Psoas muscle (tissue), 8 donors: ENCODE results near the gene PRR5L. TPM values are rescaled to one million over a fixed set of nuclear protein-coding genes. Genes with fewer than 3 reads are reported as not detected.
A peak's percentile ranks its signal among the peaks of the same experiment; 100 is the strongest.

ENCODE experiments used
- ATAC-seq, 4 donors: fragments of 200-7000 bp; cut with Tn5 transposase; one replicate each; pipeline ENCODE4 v1.9.1; 2020; ENCODE audit warnings: moderate library complexity in 3 of 4, mild to moderate bottlenecking in 2 of 4
- DNase-seq, 2 donors: peaks; one replicate each; pipeline ENCODE4 v3.0.0-alpha.2; 2020
- H3K27ac ChIP-seq: fragments of 200-600 bp; one replicate; pipeline ENCODE4 v1.8.0; 2022
- H3K27me3 ChIP-seq, 3 donors: fragments of 200-600 bp in 1 of 3; one replicate each; pipeline versions ENCODE4 v1.6.1 to v1.8.0; 2013 to 2022; ENCODE audit warnings: low read length in 2 of 3, mild to moderate bottlenecking in 2 of 3, moderate library complexity in 1 of 3; ENCODE audit not compliant: insufficient read depth in 3 of 3
- H3K36me3 ChIP-seq, 2 donors: fragments of 200-600 bp in 1 of 2; one replicate each; pipeline versions ENCODE4 v1.6.1 to v1.8.0; 2013 to 2022; ENCODE audit warnings: low read depth in 1 of 2, mild to moderate bottlenecking in 1 of 2, moderate library complexity in 1 of 2; ENCODE audit not compliant: insufficient read depth in 1 of 2
- H3K4me1 ChIP-seq: fragments of 200-600 bp; one replicate; pipeline ENCODE4 v1.8.0; 2022
- H3K4me3 ChIP-seq: fragments of 200-600 bp; one replicate; pipeline ENCODE4 v1.8.0; 2022; ENCODE audit warnings: mild to moderate bottlenecking
- H3K9me3 ChIP-seq: fragments of 200-600 bp; one replicate; pipeline ENCODE4 v1.8.0; 2022
- WGBS, 3 donors: extraction: QIAGEN DNeasy Blood & Tissue Kit; methylation state at CpG; one replicate each; pipeline versions ENCODE4 v1.1.6 to v1.1.7; 2013; 5-methylcytosine and 5-hydroxymethylcytosine counted together
- intact Hi-C, 2 donors: fragments of 100-400 bp; cut with DNase I; formaldehyde crosslinking; loops; one replicate each; pipeline versions ENCODE4 v1.11.0 to v1.14.2; 2022
- polyA plus RNA-seq, 3 donors: library from polyadenylated mRNA; stranded (reverse); fragments of 200-250 nt; gene quantifications; one replicate each; pipeline ENCODE4 v1.2.3, GENCODE V29; 2013
- total RNA-seq, 4 donors: library from RNA; stranded (reverse); fragmentation: NEBNext Ultra II Directional in 2 of 4; extraction: Animal tissue kit (Norgen Biotek cat#: 25700) in 2 of 4; gene quantifications; one replicate each; pipeline versions ENCODE4 v1.2.1 to v1.2.4, GENCODE V29; 2021 to 2023
- TF ChIP-seq, protein P1 (sequence below): fragments of 200-600 bp; IDR thresholded peaks from one replicate; pipeline ENCODE4 v1.8.0; 2022; ENCODE audit warnings: antibody characterized with exemption
- donor health status: healthy with polysubstance abuse.
- donor health status: DM: no; HTN: no; CAD: no; lungs with moderate emphysema.
- donor health status: Bipolar disorder and iron deficiency.
- donor health status: healthy.
- donor health status: DM: yes; HTN: yes; CAD: no.
- donor health status: DM: no; HTN: no; CAD: no.
- donor health status: DM: no; HTN: no; CAD: no.
- donor health status: DM: yes; HTN: yes; CAD: no.

PRR5L gene
- total and polyA plus RNA-seq, 7 donors = 0.39 to 2.5 (median 0.86) TPM

- H3K4me1 ChIP-seq = no peaks in the 10 kb centered on the region
- H3K27ac ChIP-seq = no peak overlapping the region
- peaks cover 9% of the 10 kb centered on the region for H3K9me3 ChIP-seq
- no peak for DNase-seq
- TF ChIP-seq, protein P1, sequence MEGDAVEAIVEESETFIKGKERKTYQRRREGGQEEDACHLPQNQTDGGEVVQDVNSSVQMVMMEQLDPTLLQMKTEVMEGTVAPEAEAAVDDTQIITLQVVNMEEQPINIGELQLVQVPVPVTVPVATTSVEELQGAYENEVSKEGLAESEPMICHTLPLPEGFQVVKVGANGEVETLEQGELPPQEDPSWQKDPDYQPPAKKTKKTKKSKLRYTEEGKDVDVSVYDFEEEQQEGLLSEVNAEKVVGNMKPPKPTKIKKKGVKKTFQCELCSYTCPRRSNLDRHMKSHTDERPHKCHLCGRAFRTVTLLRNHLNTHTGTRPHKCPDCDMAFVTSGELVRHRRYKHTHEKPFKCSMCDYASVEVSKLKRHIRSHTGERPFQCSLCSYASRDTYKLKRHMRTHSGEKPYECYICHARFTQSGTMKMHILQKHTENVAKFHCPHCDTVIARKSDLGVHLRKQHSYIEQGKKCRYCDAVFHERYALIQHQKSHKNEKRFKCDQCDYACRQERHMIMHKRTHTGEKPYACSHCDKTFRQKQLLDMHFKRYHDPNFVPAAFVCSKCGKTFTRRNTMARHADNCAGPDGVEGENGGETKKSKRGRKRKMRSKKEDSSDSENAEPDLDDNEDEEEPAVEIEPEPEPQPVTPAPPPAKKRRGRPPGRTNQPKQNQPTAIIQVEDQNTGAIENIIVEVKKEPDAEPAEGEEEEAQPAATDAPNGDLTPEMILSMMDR = no peak
- 34 to 38% (median 37%) methylated on average over 5 of the region's 5 CpGs for WGBS, 3 donors
- no peak for ATAC-seq
- H3K36me3 ChIP-seq = no peaks in the 10 kb centered on the region
- intact Hi-C loops = no loop called here
- no peak overlapping the region for H3K4me3 ChIP-seq
- H3K27me3 ChIP-seq = peaks cover 0 to 3% (median 0%) of the 10 kb centered on the region in 3 donors
Measured at GRCh38 chr11:36253238-36253637, 42.9 kb upstream of the PRR5L start.

DNA sequence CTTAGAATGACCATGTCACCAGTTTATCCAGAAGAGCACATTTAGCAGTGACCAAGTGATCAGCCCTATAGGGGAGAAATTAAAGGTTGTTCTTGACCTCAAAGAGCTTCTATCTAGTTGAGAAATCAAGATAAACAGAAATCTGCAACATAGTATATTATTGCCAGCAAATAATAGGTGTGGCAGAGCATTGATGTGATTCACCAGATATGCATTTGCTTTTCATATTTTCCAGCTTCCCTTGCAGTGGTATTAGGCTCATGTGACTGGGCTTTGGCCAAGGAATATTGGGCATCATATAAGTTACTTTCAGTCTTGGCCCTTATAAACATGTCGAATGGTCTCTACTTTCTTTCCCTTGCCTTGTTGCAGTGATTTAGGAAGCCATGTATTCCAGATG is 41.4 kb upstream of the PRR5L start:
- H3K4me1 ChIP-seq = no peaks in the 10 kb centered on the region
- H3K4me3 ChIP-seq = no peak overlapping the region
- H3K9me3 ChIP-seq = peaks cover 9% of the 10 kb centered on the region
- peaks cover 0 to 3% (median 0%) of the 10 kb centered on the region in 3 donors for H3K27me3 ChIP-seq
- no peak for DNase-seq
- H3K36me3 ChIP-seq = no peaks in the 10 kb centered on the region
- ATAC-seq = no peak
- intact Hi-C loops = loop anchor here in 1 of 2 donors (5.0 kb wide), 2 partner anchors 117 to 432 kb away; no protein-coding TSS in a partner anchor
- TF ChIP-seq, protein P1 = no peak
- 69 to 77% (median 76%) methylated on average over 1 of the region's 1 CpG for WGBS, 3 donors
- no peak overlapping the region for H3K27ac ChIP-seq

GRCh38 chr11:36257351-36257750 is 38.7 kb upstream of the PRR5L start:
- intact Hi-C loops = loop anchor here in 1 of 2 donors (5.0 kb wide), 2 partner anchors 120 to 435 kb away; no protein-coding TSS in a partner anchor
- DNase-seq (no peak), ATAC-seq (no peak)
- no peak overlapping the region for H3K4me3 ChIP-seq
- H3K4me1 ChIP-seq = no peaks in the 10 kb centered on the region
- no peak overlapping the region for H3K27ac ChIP-seq
- no peaks in the 10 kb centered on the region for H3K27me3 ChIP-seq
- TF ChIP-seq, protein P1 = no peak
- 65 to 83% (median 78%) methylated on average over 5 of the region's 5 CpGs for WGBS, 3 donors
- peaks cover 4% of the 10 kb centered on the region for H3K9me3 ChIP-seq
- H3K36me3 ChIP-seq = no peaks in the 10 kb centered on the region

DNA sequence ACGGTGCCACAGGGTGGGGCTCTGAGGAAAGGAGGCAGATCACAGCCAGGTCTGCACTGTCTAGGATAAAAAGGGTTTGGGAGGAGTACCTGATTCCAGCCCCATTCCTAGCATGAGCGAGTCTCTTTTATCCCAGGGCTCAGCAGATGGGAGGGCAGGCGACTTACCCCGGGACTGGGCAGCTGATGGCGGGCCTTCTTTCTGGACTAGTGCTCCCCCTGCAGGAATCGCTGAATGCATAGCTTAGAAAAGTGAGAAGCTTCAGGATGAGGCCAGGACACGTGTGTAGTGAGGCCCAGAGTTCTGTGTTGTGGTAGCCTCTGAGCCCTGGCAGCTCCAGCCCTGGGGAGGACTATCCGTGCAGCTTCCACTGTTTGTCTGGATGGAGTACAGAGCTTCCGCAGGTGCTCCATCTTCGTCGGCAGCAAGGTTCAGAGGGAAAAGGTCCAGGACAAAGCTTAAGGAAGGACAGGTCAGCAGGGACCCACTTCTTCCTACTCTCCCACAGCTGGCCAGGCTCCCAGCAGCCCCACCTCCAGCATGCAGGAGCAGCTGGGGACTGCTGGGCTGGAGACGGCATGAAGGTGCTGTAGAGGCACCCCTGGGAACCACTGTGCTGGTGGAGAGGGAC is 37.2 kb upstream of the PRR5L start:
- Histone ChIP-seq H3K27me3 (no peaks in the 10 kb centered on the region), H3K36me3 (no peaks in the 10 kb centered on the region), H3K9me3 (peaks cover 4% of the 10 kb centered on the region), H3K4me1 (no peaks in the 10 kb centered on the region), H3K27ac (no peak overlapping the region), H3K4me3 (no peak overlapping the region)
- ATAC-seq (peak; percentile 86 to 95 (median 88)), DNase-seq (peak; percentile 49 to 69)
- intact Hi-C loops = loop anchor here in 1 of 2 donors (2.0 to 5.0 kb wide), 3 partner anchors 122 to 642 kb away; no protein-coding TSS in a partner anchor
- WGBS, 3 donors = 38 to 42% (median 39%) methylated on average over 12 of the region's 12 CpGs
- TF ChIP-seq, protein P1 = peak; percentile 53
